ENCODE results near the gene SERPINA9.

Gene SERPINA9

DNA sequence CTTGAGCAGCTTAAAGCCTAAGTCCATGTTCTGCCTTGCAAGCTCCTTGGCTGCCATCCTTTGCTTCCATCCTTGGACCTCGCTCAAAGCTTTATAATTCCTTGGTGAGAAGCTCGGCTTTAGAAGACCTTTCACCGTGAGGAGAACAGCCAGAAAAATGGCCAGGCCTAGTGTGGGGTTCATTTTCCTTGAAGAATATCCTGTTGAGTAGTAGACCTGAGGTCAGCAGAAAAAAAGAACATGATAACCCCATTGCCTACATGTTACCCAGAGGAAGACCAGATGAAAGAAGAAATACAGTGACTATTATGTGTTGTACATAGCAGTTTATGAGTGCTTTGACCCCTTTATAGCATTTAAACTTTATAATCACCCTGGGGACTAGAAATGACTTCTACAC lies 22.2 kb upstream of the SERPINA9 start:
- Histone ChIP-seq H4K20me1 (ENCODE audit: insufficient read depth, low read length) (no peaks in the 10 kb centered on the region), H3K27me3 (ENCODE audit: low read depth, low read length) (peaks cover 45% of the 10 kb centered on the region), H2AFZ (ENCODE audit: low read depth, low read length) (no peak overlapping the region), H3K27ac (ENCODE audit: low read length) (no peak overlapping the region), H3K9ac (ENCODE audit: low read length) (no peak overlapping the region), H3K9me3 (ENCODE audit: insufficient read depth, low read length) (no peaks in the 10 kb centered on the region), H3K4me1 (ENCODE audit: low read length) (no peaks in the 10 kb centered on the region), H3K4me3 (ENCODE audit: low read length) (no peak overlapping the region), H3K36me3 (replicated peaks; ENCODE audit: low read depth, low read length) (no peaks in the 10 kb centered on the region), H3K4me2 (ENCODE audit: low read length) (no peak overlapping the region), H3K79me2 (ENCODE audit: low read length) (no peaks in the 10 kb centered on the region)
- TF ChIP-seq, protein P1, sequence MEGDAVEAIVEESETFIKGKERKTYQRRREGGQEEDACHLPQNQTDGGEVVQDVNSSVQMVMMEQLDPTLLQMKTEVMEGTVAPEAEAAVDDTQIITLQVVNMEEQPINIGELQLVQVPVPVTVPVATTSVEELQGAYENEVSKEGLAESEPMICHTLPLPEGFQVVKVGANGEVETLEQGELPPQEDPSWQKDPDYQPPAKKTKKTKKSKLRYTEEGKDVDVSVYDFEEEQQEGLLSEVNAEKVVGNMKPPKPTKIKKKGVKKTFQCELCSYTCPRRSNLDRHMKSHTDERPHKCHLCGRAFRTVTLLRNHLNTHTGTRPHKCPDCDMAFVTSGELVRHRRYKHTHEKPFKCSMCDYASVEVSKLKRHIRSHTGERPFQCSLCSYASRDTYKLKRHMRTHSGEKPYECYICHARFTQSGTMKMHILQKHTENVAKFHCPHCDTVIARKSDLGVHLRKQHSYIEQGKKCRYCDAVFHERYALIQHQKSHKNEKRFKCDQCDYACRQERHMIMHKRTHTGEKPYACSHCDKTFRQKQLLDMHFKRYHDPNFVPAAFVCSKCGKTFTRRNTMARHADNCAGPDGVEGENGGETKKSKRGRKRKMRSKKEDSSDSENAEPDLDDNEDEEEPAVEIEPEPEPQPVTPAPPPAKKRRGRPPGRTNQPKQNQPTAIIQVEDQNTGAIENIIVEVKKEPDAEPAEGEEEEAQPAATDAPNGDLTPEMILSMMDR (IDR thresholded peaks at IDR 0.05; ENCODE audit: low read depth, low read length), result no peak
- TF ChIP-seq EZH2phosphoT487 (IDR thresholded peaks at IDR 0.05; ENCODE audit: low read depth), result no peak

DNA sequence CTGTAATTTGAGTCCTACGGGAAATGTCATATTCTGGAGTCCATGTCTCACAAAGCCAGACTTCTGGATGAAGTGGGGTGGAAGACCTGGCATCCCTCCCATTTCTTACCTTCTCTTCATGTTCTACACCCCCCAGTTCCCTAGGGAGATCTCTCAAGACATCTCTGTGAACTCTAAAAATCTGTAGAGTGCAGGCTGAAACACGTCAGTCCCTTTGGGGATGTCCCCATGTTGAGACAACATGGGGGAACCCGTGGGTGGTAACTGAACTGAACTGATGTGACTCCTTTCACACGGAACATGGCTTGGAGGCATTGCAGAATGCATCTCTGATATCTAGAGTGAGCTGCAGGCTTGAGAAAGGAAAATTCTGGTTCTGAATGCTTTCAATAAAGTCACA lies 18.1 kb upstream of the SERPINA9 start:
- TF ChIP-seq, protein P1 (IDR thresholded peaks at IDR 0.05; ENCODE audit: low read depth, low read length), result no peak
- no peak for TF ChIP-seq EZH2phosphoT487 (IDR thresholded peaks at IDR 0.05; ENCODE audit: low read depth)
- H3K9me3 ChIP-seq (ENCODE audit: insufficient read depth, low read length), result no peaks in the 10 kb centered on the region
- no peaks in the 10 kb centered on the region for H4K20me1 ChIP-seq (ENCODE audit: insufficient read depth, low read length)
- no peaks in the 10 kb centered on the region for H3K4me1 ChIP-seq (ENCODE audit: low read length)
- H3K9ac ChIP-seq (ENCODE audit: low read length), result no peak overlapping the region
- no peak overlapping the region for H3K4me3 ChIP-seq (ENCODE audit: low read length)
- no peaks in the 10 kb centered on the region for H3K79me2 ChIP-seq (ENCODE audit: low read length)
- H2AFZ ChIP-seq (ENCODE audit: low read depth, low read length), result no peak overlapping the region
- peaks cover 32% of the 10 kb centered on the region for H3K27me3 ChIP-seq (ENCODE audit: low read depth, low read length)
- H3K36me3 ChIP-seq (replicated peaks; ENCODE audit: low read depth, low read length), result no peaks in the 10 kb centered on the region
- H3K27ac ChIP-seq (ENCODE audit: low read length), result no peak overlapping the region
- H3K4me2 ChIP-seq (ENCODE audit: low read length), result no peak overlapping the region

DNA sequence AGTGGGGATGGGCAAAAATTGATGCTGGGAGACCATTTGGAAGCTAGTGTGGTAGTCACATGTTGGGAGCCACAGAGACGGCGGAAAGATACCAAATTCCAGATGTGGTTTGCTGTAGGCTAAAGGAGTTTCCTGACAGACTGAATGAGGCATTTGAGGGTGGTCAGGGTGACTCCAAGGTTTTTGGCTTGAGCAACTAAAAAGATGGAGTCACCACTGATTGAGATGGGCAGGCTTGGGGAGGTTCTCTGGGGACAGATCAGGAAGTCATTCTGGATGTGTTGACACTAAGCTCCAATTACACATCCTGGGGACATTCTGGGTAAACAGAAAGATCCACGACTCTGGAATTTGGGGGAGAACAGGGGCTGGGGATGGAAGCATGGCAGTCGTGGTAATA lies 15.5 kb upstream of the SERPINA9 start:
- Histone ChIP-seq H3K4me3 (ENCODE audit: low read length) (no peak overlapping the region), H3K9me3 (ENCODE audit: insufficient read depth, low read length) (no peaks in the 10 kb centered on the region), H2AFZ (ENCODE audit: low read depth, low read length) (no peak overlapping the region), H3K27me3 (ENCODE audit: low read depth, low read length) (peaks cover 33% of the 10 kb centered on the region), H3K9ac (ENCODE audit: low read length) (no peak overlapping the region), H3K36me3 (replicated peaks; ENCODE audit: low read depth, low read length) (no peaks in the 10 kb centered on the region), H3K4me2 (ENCODE audit: low read length) (no peak overlapping the region), H3K4me1 (ENCODE audit: low read length) (peaks cover 4% of the 10 kb centered on the region), H4K20me1 (ENCODE audit: insufficient read depth, low read length) (no peaks in the 10 kb centered on the region), H3K27ac (ENCODE audit: low read length) (no peak overlapping the region), H3K79me2 (ENCODE audit: low read length) (no peaks in the 10 kb centered on the region)
- TF ChIP-seq EZH2phosphoT487 (IDR thresholded peaks at IDR 0.05; ENCODE audit: low read depth), result no peak
- TF ChIP-seq, protein P1 (IDR thresholded peaks at IDR 0.05; ENCODE audit: low read depth, low read length), result no peak

DNA sequence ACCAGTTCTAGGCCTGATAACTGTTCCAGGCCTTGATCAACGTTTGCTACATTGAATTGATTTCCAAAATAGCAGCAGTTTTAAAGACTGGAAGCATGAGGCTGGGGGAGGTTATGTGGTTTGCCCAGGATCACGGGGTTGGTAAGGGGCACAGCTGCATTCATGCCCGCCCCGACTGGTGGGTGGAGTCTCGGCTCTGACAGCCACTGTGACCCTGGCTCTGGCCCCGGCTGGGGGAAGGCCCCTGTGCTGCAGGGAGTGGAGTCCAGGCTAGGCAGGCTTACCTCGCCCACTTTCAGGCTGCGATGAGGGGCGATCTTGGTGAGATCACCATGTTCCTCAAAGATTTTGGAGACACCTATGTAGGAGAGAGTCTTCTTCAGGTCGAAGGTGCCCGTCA lies 13.3 kb upstream of the SERPINA9 start:
- no peak for TF ChIP-seq EZH2phosphoT487 (IDR thresholded peaks at IDR 0.05; ENCODE audit: low read depth)
- TF ChIP-seq, protein P1 (IDR thresholded peaks at IDR 0.05; ENCODE audit: low read depth, low read length), result no peak
- H3K4me1 ChIP-seq (ENCODE audit: low read length), result peaks cover 24% of the 10 kb centered on the region
- no peak overlapping the region for H3K4me3 ChIP-seq (ENCODE audit: low read length)
- no peak overlapping the region for H3K9ac ChIP-seq (ENCODE audit: low read length)
- H3K79me2 ChIP-seq (ENCODE audit: low read length), result no peaks in the 10 kb centered on the region
- H3K9me3 ChIP-seq (ENCODE audit: insufficient read depth, low read length), result no peaks in the 10 kb centered on the region
- H3K27me3 ChIP-seq (ENCODE audit: low read depth, low read length), result peaks cover 20% of the 10 kb centered on the region
- no peak overlapping the region for H2AFZ ChIP-seq (ENCODE audit: low read depth, low read length)
- no peak overlapping the region for H3K27ac ChIP-seq (ENCODE audit: low read length)
- no peaks in the 10 kb centered on the region for H3K36me3 ChIP-seq (replicated peaks; ENCODE audit: low read depth, low read length)
- H4K20me1 ChIP-seq (ENCODE audit: insufficient read depth, low read length), result no peaks in the 10 kb centered on the region
- no peak overlapping the region for H3K4me2 ChIP-seq (ENCODE audit: low read length)

Measured in OCI-LY3 (cell line).